SKM-1 treated with dmso at 0.1 percent for 144 hours (cell line): ENCODE results near the gene SHMT2.

Experiments used
- DNase-seq: peaks from one replicate; lab custom pipeline; 2025; ENCODE audit not compliant: unreplicated experiment; lab: John Stamatoyannopoulos, UW

The SHMT2 gene

DNA sequence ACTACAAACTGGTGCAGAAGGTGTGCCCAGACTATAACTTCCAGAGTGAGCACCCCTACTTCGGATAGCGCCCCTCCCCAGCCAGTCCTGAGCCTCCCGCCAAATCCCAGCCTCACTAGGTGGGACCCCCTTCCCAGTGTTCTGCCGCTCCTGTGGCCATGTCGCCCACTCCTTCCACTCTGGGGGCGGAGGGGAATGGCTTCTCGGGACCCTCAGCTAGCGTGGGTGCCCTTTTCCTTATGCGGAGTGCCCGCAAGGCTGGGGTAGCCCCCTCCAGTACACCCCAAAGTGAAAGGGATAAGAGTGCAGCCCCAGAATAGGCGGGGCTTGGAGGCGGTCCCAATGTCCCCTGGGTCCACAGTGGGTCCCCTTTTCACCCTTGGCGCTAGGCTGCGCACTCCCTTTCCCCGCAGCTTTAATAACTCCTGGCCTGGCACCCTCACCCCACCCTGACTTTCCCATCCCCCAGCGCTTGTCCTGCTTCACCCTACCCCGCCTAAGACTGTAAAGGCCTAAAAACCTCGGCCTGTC is 3.8 kb upstream of the SHMT2 start:
- DNase-seq, result no peak

DNA sequence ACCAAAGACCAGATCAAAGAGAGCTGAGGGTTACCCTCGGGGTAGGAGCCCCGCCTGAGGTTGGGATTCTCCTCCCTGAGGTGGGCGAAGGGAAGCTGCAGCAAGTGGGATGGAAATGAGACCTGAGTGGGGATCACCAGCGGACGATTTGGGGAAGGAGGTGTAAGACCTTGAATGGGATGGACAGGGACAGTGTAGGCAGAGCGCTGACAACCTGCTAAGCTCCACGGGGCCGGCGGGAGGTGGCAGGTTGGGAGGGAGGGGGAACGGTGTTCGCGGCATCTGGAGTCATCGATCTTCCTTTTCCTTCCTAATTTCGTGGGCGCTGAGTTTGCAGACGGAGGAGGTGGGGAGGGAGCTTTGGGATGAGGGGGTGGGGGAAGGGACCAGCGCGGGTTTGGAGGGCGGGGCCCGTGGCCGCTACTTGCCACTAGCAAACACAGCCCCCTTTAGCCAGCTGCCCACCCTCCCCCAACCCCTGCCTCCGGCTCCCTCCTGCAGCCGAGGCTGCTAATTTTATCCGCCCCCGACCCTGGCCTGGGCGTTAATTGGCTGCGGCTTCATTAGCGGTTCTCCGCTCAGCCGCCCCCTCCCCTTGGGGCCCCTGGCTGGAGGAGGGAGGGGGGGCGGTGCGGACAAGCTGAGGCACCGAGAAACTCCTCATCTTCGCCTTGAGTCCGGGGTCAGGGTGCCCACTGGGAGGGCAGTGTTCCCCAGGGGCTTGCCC is 2.8 kb upstream of the SHMT2 start:
- no peak for DNase-seq

- DNase-seq, result no peak
Observed at GRCh38 chr12:57227315-57228115, 2.0 kb upstream of the SHMT2 start.

- DNase-seq, result no peak
Observed at GRCh38 chr12:57229046-57229633, 371 bp upstream of the SHMT2 start.

GRCh38 chr12:57230381-57231155 is 1.1 kb downstream of the SHMT2 start:
- no peak for DNase-seq

GRCh38 chr12:57231276-57232021 is 1.9 kb downstream of the SHMT2 start:
- no peak for DNase-seq

GRCh38 chr12:57232156-57232756 is 2.7 kb downstream of the SHMT2 start:
- DNase-seq, result no peak

DNA sequence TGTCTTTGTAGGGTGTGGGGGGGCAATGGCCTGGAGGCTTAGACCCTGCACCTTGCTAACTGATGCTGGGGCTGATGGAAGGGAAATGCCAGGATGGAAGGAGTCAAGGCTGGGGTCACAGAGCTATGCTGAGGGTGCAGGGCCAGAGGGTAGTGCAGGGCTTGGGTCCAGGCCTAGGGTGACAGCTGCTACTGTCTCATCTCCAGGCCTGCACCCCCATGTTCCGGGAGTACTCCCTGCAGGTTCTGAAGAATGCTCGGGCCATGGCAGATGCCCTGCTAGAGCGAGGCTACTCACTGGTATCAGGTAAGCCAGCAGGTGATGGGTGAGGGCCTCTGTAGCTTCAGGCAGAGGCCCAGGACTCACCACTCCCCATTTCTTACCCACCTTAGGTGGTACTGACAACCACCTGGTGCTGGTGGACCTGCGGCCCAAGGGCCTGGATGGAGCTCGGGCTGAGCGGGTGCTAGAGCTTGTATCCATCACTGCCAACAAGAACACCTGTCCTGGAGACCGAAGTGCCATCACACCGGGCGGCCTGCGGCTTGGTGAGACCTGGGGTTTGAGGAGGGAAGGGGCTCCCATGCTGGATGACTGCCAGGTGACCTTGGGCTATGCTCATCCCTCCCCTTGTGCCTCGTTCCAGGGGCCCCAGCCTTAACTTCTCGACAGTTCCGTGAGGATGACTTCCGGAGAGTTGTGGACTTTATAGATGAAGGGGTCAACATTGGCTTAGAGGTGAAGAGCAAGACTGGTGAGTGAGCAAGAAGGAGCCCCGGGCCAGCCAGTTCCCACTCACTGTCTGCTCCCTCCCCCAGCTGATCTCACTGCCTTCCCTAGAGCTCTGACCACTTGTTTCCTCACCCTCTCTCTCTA is 4.1 kb downstream of the SHMT2 start:
- no peak for DNase-seq

GRCh38 chr12:57234233-57234570 is 4.7 kb downstream of the SHMT2 start:
- DNase-seq, result no peak

GRCh38 chr12:57234571-57235016 is 5.1 kb downstream of the SHMT2 start:
- no peak for DNase-seq

DNA sequence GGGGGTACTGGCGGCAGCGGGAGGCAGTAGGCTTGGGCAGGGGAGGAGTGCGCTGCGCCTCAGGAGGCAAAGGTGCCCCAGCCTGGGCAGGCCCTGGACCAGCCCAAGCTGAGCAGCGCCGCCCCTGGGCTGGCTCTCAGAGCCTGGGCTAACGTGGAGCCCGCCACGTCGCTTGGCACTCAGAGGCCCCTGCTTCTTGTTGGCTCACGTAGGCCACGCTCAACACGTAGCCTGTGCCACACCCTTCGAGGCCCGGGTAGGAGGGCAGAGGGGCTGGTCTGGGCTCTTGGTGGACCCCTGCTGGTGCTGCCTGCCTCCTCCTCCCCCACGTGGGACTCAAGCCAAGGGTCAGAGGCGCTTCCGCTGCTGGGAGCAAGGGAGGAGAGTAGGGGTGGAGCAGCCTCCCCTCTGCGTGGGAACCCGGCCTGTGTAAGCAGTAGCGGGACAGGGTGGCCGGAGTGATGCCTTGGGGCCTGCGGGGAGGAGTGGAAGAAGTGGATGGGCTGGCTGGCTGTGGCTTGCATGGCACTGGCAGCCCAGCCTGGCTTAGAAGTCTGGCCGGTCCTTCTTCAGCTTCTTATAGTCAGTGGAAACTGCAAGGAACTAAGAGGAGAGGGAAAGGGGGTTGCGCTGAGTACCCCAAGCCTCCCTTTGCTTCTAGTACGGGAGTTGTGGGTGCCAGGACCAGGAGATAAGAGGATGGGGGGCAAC is 5.7 kb downstream of the SHMT2 start:
- no peak for DNase-seq

DNA sequence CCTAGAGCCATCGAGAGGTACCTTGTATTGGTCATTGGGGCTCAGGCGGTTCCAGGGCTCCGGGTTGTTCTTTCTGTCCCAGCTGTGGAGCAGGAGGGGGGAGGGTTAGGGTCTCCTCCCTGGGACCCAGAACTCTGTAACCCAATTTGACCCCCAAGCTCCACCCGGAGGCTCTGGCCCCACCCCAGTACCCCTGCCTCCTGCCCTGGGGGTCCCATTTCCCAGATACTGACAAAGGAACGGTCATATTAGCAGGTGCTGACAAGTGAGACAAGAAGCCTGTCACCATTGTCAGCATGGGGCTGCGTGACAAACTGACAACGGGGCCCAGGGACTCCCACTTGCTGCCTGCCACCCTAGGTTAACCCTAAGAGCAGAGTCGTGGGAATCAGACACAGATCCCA is 6.2 kb downstream of the SHMT2 start:
- DNase-seq, result no peak

DNA sequence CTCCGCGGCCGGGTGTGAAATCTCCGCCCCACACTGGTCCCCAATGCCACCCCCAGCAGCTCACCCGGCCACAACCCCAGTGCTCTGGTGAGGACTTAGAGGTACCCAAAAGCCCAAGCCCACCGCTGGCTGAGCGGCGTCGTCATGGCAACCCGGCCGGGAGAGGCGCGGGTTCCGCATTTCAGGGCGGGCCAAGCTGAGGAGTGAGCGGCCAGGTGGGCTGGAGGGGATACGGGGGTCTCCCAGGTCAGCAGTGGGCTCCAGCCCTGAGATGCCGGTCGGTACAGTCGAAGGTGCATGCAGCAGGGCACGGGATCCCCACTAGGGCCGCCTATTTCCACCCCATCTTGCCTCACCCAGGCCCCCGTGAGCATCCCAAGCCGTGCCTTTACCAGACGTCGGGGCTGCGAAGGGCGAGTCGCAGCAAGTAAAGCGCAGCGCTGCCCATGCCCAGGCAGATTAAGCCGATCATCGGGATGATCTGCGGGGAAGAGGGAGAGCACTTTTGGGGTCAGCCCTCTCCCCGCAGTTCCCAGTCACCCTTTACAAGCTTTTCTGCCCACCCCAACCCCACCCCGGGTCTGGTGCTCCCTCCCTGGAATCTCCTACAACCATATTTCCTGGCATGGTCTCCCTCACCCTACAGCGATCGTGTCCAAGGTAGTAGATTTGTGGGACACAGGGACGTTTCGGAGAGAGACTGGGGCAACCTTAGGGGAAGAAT is 6.9 kb downstream of the SHMT2 start:
- DNase-seq, result no peak

- no peak for DNase-seq
Observed at GRCh38 chr12:57236925-57237595, 7.5 kb downstream of the SHMT2 start.

- no peak for DNase-seq
Observed at GRCh38 chr12:57237596-57237931, 8.1 kb downstream of the SHMT2 start.

DNA sequence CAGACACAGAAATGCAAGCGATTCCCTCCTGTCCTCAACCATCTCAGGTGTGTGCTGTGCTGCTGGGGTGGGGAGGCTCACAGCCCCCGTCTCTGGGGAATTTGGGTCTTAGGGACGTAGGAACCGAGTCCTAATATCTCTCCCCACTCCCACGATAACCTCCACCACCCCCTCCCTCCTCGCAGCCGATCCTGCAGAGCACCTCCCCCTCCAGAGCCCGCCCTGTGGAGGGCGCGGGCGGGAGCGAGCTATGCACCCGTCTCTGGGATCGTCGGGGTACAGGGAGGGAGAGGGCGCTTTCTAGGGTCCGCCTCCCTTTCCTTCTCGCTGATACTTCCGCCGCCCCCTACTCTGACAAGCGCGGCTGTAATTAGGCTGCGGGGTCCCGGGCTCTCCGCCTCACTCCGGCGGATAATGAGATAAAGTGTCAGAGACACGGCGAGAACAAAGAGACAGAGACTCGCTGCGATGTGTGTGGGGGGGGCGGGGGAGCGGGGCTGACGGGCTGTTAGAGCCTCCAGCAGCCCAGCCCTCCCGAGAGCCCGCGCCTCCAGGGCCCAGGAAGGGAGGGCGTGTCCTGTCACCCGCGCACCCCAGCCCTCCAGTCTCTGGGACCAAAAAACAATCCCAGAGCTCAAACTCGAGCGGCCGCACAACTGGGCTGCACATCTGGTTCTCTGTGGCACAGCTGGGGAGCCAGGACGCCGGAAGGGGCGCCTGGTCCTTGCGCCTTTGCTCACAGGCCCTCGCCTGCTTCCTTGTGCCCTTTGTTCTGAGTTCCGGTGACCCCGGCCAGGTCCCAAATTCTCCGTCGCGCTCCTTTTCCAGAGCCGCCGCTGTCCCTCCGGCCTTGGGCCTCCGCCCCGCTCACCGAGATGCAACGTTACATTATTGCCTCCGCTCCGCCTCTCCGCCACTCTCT is 8.7 kb downstream of the SHMT2 start:
- no peak for DNase-seq
